Type B pancreatic cell (in vitro differentiated cells): ENCODE measurements around the gene PCDHA12. TPM values are rescaled to one million over a fixed set of nuclear protein-coding genes. Genes with fewer than 3 reads are reported as not detected.
"Not testable (repeated sequence)": the region's sequence is repeated elsewhere in the genome, so short reads cannot be mapped to it uniquely, and the experiment has no call there.

ENCODE experiments used
- DNase-seq: peaks from one replicate; pipeline ENCODE4 v3.0.0; 2021; ENCODE audit warnings: mixed read lengths; ENCODE audit not compliant: unreplicated experiment; ENCODE audit errors: extremely low spot score
- H3K27ac Mint-ChIP-seq: 2 replicates; pipeline ENCODE4 v1.8.0; 2021; ENCODE audit warnings: mild to moderate bottlenecking, mixed read lengths
- H3K27me3 Mint-ChIP-seq: 2 replicates; pipeline ENCODE4 v1.8.0; 2021; ENCODE audit warnings: mixed read lengths
- H3K36me3 Mint-ChIP-seq: 2 replicates; pipeline ENCODE4 v1.8.0; 2021; ENCODE audit warnings: mixed read lengths
- H3K4me1 Mint-ChIP-seq: one replicate; pipeline ENCODE4 v1.8.0; 2021; ENCODE audit warnings: mixed read lengths; ENCODE audit not compliant: unreplicated experiment
- H3K4me3 Mint-ChIP-seq: 2 replicates; pipeline ENCODE4 v1.8.0; 2021; ENCODE audit warnings: mild to moderate bottlenecking, mixed read lengths
- H3K9me3 Mint-ChIP-seq: 2 replicates; pipeline ENCODE4 v1.8.0; 2021; ENCODE audit warnings: mixed read lengths
- total RNA-seq: library from RNA; stranded (reverse); gene quantifications from 2 replicates; pipeline ENCODE4 v1.2.1, GENCODE V29; 2021; ENCODE audit warnings: low replicate concordance
- TF ChIP-seq, protein P1 (sequence below): fragments of 200-600 bp; sonication (generic); conservative IDR thresholded peaks from 2 replicates; pipeline ENCODE4 v1.5.0; 2021; ENCODE audit warnings: antibody characterized with exemption, mild to moderate bottlenecking

Gene PCDHA12
- total RNA-seq, 1 donor from 2014 or later, result 10.2 TPM

DNA sequence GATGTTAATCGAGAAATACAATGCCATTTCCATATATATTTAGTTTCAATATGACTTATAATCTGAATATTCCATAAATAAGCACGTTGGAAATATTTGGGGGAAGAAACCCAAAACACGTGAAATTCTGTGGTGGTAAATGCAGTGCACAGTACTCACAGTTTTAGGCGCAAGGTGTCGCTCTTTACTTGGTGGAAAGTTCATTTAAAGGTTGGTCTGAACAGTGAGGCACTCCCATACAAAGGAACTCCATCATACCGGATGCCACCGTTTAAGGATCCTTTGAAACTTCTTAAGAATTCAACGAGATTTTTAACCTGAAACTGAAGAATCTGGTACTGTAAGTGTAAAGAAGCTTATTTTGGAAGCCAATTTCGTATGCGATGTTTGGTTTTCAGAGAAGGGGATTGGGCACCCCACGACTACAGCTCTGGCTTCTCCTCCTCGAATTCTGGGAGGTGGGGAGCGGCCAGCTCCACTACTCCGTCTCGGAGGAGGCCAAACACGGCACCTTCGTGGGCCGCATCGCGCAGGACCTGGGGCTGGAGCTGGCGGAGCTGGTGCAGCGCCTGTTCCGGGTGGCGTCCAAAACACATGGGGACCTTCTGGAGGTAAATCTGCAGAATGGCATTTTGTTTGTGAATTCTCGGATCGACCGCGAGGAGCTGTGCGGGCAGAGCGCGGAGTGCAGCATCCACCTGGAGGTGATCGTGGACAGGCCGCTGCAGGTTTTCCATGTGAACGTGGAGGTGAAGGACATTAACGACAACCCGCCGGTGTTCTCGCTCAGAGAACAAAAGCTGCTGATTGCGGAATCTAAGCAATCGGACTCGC lies 6.2 kb upstream of the PCDHA12 start, which contains the start of gene PCDHA11:
Gene PCDHA11 (plus strand): TSS at position 237 of the 834 bp plus-strand sequence. CDS start 147 bp downstream, at position 384.
- H3K27me3 Mint-ChIP-seq, result no peaks in the 10 kb centered on the region
- no peak for DNase-seq
- TF ChIP-seq, protein P1, sequence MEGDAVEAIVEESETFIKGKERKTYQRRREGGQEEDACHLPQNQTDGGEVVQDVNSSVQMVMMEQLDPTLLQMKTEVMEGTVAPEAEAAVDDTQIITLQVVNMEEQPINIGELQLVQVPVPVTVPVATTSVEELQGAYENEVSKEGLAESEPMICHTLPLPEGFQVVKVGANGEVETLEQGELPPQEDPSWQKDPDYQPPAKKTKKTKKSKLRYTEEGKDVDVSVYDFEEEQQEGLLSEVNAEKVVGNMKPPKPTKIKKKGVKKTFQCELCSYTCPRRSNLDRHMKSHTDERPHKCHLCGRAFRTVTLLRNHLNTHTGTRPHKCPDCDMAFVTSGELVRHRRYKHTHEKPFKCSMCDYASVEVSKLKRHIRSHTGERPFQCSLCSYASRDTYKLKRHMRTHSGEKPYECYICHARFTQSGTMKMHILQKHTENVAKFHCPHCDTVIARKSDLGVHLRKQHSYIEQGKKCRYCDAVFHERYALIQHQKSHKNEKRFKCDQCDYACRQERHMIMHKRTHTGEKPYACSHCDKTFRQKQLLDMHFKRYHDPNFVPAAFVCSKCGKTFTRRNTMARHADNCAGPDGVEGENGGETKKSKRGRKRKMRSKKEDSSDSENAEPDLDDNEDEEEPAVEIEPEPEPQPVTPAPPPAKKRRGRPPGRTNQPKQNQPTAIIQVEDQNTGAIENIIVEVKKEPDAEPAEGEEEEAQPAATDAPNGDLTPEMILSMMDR, result peak; percentile 66

DNA sequence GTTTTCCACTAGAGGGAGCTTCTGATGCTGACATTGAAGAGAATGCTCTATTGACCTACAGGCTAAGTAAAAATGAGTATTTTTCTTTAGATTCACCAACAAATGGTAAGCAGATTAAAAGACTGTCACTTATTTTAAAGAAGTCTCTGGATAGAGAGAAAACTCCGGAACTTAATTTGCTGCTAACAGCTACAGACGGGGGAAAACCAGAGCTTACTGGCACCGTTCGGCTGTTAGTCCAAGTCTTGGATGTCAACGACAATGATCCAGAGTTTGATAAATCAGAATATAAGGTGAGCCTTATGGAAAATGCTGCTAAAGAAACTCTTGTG lies 5.6 kb upstream of the PCDHA12 start:
- TF ChIP-seq, protein P1, result no peak
- H3K27ac Mint-ChIP-seq, result peak overlapping the region; percentile 74
- peak overlapping the region; percentile 87 for H3K4me3 Mint-ChIP-seq
- H3K27me3 Mint-ChIP-seq, result no peaks in the 10 kb centered on the region
- H3K36me3 Mint-ChIP-seq, result peaks cover 31% of the 10 kb centered on the region
- DNase-seq, result no peak
- H3K9me3 Mint-ChIP-seq, result peaks cover 9% of the 10 kb centered on the region
- H3K4me1 Mint-ChIP-seq, result no peaks in the 10 kb centered on the region

More for the DNA sequence above, 6.2 kb upstream of the PCDHA12 start, which contains the start of gene PCDHA11:
- peak within 1 kb of the TSS; percentile 87 for H3K4me3 Mint-ChIP-seq
- peak within 1 kb of the TSS; percentile 74 for H3K27ac Mint-ChIP-seq
- no peaks in the 10 kb centered on the region for H3K4me1 Mint-ChIP-seq
- H3K36me3 Mint-ChIP-seq, result peaks cover 31% of the 10 kb centered on the region
- peaks cover 9% of the 10 kb centered on the region for H3K9me3 Mint-ChIP-seq

DNA sequence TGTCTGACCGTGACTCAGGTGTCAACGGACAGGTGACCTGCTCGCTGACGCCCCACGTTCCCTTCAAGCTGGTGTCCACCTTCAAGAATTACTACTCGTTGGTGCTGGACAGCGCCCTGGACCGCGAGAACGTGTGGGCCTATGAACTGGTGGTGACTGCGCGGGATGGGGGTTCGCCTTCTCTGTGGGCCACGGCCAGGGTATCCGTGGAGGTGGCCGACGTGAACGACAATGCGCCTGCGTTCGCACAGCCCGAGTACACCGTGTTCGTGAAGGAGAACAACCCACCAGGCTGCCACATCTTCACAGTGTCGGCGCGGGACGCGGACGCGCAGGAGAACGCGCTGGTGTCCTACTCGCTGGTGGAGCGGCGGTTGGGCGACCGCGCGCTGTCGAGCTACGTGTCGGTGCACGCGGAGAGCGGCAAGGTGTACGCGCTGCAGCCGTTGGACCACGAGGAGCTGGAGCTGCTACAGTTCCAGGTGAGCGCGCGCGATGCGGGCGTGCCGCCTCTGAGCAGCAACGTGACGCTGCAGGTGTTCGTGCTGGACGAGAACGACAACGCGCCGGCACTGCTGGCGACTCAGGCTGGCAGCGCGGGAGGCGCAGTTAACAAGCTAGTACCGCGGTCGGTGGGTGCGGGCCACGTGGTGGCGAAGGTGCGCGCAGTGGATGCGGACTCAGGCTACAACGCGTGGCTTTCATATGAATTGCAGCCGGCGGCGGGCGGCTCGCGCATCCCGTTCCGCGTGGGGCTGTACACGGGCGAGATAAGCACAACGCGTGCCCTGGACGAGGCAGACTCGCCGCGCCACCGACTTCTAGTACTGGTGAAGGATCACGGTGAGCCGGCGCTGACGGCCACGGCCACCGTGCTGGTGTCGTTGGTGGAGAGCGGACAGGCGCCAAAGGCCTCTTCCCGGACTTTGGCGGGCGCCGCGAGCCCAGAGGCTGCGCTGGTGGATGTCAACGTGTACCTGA lies 4.6 kb upstream of the PCDHA12 start:
- Mint-ChIP-seq H3K36me3 (peaks cover 35% of the 10 kb centered on the region), H3K27me3 (no peaks in the 10 kb centered on the region)

DNA sequence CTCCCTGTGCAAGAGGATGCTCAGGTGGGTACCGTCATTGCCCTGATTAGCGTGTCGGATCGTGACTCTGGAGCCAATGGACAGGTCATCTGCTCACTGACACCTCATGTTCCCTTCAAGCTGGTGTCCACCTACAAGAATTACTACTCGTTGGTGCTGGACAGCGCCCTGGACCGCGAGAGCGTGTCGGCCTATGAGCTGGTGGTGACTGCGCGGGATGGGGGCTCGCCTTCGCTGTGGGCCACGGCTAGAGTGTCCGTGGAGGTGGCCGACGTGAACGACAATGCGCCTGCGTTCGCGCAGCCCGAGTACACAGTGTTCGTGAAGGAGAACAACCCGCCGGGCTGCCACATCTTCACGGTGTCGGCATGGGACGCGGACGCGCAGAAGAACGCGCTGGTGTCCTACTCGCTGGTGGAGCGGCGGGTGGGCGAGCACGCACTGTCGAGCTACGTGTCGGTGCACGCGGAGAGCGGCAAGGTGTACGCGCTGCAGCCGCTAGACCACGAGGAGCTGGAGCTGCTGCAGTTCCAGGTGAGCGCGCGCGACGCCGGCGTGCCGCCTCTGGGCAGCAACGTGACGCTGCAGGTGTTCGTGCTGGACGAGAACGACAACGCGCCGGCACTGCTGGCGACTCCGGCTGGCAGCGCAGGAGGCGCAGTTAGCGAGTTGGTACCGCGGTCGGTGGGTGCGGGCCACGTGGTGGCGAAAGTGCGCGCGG lies 1.6 kb downstream of the PCDHA12 start:
- peak overlapping the region; percentile 95 for H3K4me3 Mint-ChIP-seq
- H3K9me3 Mint-ChIP-seq, result peaks cover 24% of the 10 kb centered on the region
- not testable (repeated sequence) for DNase-seq, H3K4me1 Mint-ChIP-seq, H3K27me3 Mint-ChIP-seq
- H3K36me3 Mint-ChIP-seq, result peaks cover 55% of the 10 kb centered on the region
- peak overlapping the region; percentile 99 for H3K27ac Mint-ChIP-seq

More for the DNA sequence above, 4.6 kb upstream of the PCDHA12 start:
- no peaks in the 10 kb centered on the region for H3K4me1 Mint-ChIP-seq
- no peak for DNase-seq
- H3K9me3 Mint-ChIP-seq, result peaks cover 9% of the 10 kb centered on the region
- no peak overlapping the region for H3K4me3 Mint-ChIP-seq
- H3K27ac Mint-ChIP-seq, result no peak overlapping the region
- TF ChIP-seq, protein P1, result no peak

DNA sequence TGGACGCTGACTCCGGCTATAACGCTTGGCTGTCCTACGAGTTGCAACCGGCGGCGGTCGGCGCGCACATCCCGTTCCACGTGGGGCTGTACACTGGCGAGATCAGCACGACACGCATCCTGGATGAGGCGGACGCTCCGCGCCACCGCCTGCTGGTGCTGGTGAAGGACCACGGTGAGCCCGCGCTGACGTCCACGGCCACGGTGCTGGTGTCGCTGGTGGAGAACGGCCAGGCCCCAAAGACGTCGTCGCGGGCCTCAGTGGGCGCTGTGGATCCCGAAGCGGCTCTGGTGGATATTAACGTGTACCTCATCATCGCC lies 2.1 kb downstream of the PCDHA12 start:
- Mint-ChIP-seq H3K27me3 (no peaks in the 10 kb centered on the region), H3K9me3 (peaks cover 23% of the 10 kb centered on the region), H3K4me1 (no peaks in the 10 kb centered on the region), H3K4me3 (no peak overlapping the region), H3K27ac (no peak overlapping the region), H3K36me3 (peaks cover 53% of the 10 kb centered on the region)
- DNase-seq, result peak; percentile 72
- TF ChIP-seq, protein P1, result no peak
